GM21381 (cell line): ENCODE results near the gene PARN.
"Not testable (repeated sequence)": the region's sequence is repeated elsewhere in the genome, so short reads cannot be mapped to it uniquely, and the experiment has no call there.

Source experiments
- ATAC-seq: cut with Tn5 transposase; IDR thresholded peaks from one replicate; pipeline ENCODE4 v1.9.1; 2021; ENCODE audit warnings: mild to moderate bottlenecking, moderate library complexity; ENCODE audit not compliant: unreplicated experiment

The PARN gene

GRCh38 chr16:14405611-14406537 lies 224.2 kb downstream of the PARN start:
- peak; percentile 89 for ATAC-seq

- ATAC-seq, result not testable (repeated sequence)
Observed at GRCh38 chr16:14403001-14403389, 227.1 kb downstream of the PARN start.

GRCh38 chr16:14402114-14403000 lies 227.7 kb downstream of the PARN start:
- ATAC-seq, result not testable (repeated sequence)

GRCh38 chr16:14401711-14402061 lies 228.4 kb downstream of the PARN start:
- not testable (repeated sequence) for ATAC-seq

GRCh38 chr16:14400978-14401710 lies 228.9 kb downstream of the PARN start:
- not testable (repeated sequence) for ATAC-seq

- ATAC-seq, result no peak
Observed at GRCh38 chr16:14400285-14400977, 229.6 kb downstream of the PARN start.

GRCh38 chr16:14399378-14400284 lies 230.4 kb downstream of the PARN start:
- peak; percentile 66 for ATAC-seq

GRCh38 chr16:14398014-14398717 lies 231.9 kb downstream of the PARN start:
- ATAC-seq, result no peak

GRCh38 chr16:14395710-14396304 lies 234.3 kb downstream of the PARN start:
- not testable (repeated sequence) for ATAC-seq

- ATAC-seq, result no peak
Observed at GRCh38 chr16:14394834-14395233, 235.2 kb downstream of the PARN start.

GRCh38 chr16:14392960-14393359 lies 237.1 kb downstream of the PARN start:
- ATAC-seq, result no peak

GRCh38 chr16:14389359-14389758 lies 240.7 kb downstream of the PARN start:
- ATAC-seq, result no peak

- ATAC-seq, result no peak
Observed at GRCh38 chr16:14388243-14388642, 241.8 kb downstream of the PARN start.

GRCh38 chr16:14386115-14386514 lies 243.9 kb downstream of the PARN start:
- ATAC-seq, result no peak
